ENCODE results near the gene TOP3B.

DNA sequence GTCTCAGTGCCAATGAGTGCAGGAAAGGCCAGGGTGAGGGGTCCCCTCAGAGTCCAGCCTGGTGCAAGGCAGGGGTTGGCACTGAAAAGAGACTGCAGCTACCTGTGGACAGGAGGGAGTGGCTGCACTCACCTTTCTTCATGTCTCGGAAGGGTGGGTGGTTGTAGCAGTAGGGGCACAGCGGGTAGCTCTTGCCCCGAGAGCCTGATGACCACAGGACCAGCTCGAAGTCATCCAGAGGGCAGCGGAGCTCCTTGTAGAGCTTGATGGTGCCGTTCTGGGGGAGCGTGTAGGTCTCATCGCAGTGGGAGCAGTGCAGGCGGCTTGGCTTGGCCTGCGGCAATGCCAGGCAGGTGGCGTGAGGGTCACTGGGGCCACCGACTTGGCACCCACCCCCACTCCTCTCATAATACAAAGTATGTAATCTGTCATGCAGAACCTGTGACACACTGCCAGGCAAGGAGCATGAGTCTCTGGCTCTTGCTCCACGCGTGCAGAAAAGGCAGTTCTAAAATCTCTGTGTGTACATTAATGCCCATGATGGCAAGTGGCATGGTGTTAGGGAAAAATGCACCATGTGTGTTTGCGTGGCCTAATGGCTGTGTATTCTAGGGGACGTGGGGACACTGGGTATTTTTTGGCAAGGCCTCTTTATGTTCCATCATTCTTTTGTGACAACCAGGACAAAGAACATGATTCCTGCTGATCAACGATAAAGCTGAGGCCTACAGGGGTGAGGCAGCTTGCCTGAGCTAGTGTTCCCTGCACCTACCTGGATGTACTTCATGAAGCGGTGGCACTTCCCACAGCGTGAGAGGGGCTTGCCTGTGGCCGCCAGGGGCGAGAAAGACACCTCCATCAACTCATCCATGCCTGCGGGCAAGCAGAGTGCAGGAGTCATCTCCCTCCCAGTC, 24.0 kb downstream of the TOP3B start:
- TF ChIP-seq, protein P1, sequence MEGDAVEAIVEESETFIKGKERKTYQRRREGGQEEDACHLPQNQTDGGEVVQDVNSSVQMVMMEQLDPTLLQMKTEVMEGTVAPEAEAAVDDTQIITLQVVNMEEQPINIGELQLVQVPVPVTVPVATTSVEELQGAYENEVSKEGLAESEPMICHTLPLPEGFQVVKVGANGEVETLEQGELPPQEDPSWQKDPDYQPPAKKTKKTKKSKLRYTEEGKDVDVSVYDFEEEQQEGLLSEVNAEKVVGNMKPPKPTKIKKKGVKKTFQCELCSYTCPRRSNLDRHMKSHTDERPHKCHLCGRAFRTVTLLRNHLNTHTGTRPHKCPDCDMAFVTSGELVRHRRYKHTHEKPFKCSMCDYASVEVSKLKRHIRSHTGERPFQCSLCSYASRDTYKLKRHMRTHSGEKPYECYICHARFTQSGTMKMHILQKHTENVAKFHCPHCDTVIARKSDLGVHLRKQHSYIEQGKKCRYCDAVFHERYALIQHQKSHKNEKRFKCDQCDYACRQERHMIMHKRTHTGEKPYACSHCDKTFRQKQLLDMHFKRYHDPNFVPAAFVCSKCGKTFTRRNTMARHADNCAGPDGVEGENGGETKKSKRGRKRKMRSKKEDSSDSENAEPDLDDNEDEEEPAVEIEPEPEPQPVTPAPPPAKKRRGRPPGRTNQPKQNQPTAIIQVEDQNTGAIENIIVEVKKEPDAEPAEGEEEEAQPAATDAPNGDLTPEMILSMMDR (IDR thresholded peaks at IDR 0.05; ENCODE audit: low read length), result no peak
- TF ChIP-seq EZH2 (optimal IDR thresholded peaks at IDR 0.05; ENCODE audit: low read depth, low read length), result no peak
